ENCODE results near the gene ZNF280C.
"Not testable (repeated sequence)": the region's sequence is repeated elsewhere in the genome, so short reads cannot be mapped to it uniquely, and the experiment has no call there.

ZNF280C gene

DNA sequence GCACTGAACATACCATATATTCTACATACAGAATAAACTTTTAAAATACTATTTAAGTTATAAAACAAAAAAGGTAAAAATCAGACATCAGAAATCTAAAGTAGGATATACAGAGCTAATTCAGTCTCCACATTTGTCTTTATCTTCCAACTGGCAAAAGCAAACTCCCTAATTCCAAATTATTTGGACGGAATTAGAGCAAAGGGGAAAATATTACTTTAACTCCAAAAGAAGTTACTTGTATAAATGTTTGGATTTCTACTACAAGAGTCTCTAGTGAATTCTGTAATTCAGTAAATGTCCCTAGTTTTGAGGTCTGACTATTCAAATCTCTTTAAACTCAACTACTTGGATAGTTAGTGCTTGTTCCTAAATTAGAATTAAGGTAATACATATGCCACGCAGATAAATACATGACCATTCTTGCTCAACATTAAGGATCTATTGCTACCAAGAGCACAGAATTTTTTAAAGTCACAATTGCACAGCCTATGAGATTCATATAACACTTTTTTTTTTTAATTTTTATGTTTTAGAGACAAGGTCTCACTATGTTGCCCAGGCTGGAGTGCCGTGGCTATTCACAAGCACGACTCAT is 7.3 kb downstream of the ZNF280C start:
- no peak for DNase-seq

DNA sequence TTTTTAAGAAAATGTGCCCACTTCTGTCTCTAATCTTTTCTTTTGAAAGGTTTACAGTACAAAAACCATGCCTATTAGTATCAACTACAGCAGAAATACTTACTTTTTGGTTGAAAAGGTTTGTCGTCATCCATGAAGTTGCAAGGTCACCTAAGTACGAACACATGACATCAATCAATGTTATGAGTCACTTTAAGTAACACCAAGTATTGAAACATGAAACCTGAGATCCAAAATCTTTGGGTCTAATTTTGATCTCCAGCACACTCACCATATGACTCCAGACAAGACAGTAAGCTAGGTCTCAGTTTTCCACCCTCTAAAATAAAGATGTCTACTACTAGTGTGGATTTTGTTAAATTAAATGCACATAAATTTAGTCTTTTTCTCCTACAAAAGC is 8.4 kb downstream of the ZNF280C start:
- DNase-seq = no peak

DNA sequence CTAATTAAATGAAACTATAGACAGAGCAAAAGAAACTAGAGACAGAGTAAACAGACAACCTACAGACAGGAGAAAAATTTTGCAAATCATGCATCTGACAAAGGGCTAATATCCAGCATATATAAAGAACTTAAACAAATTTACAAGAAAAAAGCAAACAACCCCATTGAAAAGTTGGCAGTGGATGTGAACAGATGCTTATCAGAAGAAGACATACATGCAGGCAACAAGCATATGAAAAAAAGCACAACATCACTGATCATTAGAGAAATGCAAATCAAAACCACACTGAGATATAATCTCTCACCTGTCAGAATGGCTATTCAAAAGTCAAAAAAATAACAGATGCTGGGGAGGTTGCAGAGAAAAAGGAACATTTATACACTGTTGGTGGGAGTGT is 14.8 kb downstream of the ZNF280C start:
- DNase-seq = no peak

DNA sequence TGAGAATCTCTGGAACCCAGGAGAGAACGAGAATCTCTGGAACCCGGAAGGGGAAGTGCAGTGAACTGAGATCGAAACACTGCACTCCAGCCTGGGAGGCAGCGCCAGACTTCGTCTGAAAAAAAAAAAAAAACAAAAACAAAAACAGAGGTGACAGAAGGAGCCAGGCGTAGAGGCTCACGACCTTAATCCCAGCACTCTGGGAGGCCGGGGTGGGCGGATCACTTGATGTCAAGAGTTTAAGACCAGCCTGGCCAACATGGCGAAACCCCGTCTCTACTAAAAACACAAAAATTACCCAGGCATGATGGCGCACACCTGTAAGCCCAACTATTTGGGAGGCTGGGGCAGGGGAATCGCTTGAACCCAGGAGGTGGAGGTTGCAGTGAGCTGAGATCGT is 17.0 kb downstream of the ZNF280C start:
- DNase-seq = no peak

DNA sequence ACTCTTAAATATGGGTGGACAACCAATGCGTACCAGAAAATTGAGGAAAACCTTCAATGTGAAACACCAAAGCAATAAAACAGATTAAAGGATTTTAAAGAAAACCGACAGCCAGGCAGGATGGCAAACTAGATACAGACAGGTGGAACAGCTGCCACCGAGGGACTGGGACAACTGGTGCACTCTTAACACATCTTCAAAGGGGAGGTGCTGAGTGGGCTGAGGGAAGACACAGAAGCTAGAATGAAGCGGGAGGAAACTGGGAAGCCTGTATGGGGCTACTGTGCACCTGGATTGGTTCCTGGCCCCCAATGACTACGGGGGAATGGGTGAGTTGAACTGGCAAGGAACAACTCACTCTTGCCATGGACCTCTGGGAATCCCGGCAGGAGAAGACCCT is 20.7 kb downstream of the ZNF280C start:
- no peak for DNase-seq

DNA sequence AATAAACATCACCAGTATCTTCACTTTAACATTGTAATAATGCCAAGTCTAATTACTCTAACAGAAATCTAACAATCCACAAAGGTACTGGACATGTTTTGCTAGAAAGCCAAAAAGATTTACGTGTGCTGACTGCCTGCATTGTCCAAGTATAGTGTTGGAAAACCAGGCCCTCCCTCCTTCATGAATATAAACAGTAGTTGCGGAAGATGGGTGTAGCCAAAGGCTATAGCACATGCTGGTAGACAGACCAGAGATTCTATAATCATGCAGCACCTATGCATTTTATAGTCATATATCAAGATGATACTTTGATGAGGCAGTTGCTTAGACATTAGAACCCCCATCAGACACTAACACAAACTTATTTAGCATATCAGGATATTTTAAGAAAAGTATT is 22.6 kb downstream of the ZNF280C start:
- no peak for DNase-seq

DNA sequence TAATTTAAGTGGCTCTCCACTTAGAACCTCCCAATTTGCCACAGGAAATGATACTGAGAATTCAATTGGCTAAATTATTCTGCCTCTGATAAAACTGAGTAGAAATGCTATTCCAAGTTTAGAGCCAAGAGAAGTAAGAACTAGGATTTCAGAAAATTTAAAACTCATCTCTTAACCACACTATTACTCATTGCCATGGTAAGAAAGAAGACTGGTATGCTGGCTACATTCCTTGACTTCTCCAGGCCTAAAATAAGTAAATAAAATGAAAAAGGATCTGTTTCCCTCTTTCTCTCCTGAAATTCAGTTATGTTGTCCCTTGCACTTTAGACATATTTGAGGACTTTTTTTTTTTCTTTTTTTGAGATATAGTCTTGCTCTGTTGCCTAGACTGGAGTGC is 23.3 kb downstream of the ZNF280C start:
- DNase-seq = no peak

DNA sequence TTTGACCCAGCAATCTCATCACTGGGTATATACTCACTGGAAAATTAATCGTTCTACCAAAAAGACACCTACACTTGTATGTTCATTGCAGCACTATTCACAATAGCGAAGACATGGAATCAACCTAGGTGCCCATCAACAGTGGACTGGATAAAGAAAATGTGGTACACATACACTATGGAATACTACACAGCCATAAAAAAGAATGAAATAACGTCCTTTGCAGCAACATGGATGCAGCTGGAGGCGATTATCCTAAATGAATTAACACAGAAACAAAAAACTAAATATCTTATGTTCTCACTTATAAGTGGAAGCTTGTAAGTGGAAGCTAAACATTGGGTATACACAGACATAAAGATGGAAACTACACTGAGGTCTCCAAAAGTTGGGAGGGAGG is 37.5 kb downstream of the ZNF280C start:
- not testable (repeated sequence) for DNase-seq

DNA sequence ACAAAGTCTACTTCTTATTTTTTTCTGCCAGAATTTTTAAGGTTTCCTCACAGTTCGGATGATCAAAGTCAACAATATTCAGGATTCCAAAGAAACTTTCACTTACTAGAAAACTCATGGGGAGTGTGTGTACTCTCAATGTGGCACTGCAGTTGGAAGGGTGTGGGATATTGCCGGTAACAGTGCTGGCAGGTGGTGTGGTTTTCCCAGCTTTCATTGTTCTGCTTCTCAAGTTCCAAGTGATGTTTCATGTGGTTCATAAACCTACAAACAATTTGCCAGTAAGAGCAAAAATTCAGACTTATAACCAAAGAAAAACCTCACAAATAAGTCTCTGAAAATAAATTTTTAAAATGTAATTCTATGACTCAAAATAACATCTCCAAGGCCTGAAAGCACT is 39.8 kb downstream of the ZNF280C start:
- no peak for DNase-seq

DNA sequence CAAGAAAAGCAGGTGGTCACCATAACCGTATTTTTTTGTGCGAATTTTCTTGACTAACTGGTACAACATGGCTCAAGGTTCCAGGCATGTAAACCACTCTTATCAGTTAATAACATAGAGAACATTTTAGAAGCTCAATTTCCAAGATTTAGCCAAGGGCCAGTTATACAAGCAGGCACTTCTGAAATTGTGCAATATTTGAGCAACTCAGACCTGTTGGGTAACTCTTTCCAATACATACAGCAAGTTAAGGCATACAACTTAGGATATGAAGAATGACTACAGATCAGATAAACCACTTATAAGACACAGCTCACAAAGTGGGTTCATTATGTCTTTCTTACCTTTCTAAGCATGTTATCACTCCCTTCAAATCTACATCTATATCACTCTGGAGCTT is 43.9 kb downstream of the ZNF280C start:
- no peak for DNase-seq

DNA sequence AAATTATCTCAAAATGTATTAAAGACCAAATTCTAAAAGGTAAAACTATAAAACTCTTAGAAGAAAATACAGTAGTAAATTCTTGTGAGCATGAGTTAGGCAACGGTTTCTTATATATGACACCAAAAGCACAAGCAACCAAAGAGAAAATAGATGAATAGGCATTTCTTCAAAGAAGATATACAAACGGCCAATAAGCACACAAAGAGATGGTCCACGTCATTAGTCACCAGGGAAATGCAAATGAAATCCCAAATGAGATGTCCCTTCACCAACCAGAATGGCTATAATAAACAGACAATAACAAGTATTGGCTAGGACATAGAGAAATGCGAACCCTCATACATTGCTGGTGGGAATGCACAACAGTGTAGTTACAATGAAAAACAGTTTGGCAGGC is 52.4 kb downstream of the ZNF280C start:
- DNase-seq = no peak

DNA sequence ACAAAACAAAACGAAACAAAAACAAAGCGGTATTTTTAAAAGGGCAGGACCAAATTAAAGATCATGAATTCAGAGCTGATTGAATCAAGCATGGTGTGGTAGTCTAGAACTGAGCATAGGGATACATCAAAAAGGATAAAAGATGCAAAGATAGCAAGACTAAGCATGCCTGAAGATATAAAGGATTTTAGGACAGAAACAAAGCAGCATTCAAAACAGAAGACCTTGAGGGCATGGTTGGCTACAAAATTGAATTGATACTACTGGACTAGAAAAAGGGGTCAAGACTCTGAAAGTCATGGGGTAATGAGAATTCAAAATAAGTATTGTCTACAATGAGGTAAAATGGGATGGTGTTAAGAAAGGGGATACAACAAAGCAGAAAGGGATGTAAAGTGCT is 55.3 kb downstream of the ZNF280C start:
- no peak for DNase-seq

DNA sequence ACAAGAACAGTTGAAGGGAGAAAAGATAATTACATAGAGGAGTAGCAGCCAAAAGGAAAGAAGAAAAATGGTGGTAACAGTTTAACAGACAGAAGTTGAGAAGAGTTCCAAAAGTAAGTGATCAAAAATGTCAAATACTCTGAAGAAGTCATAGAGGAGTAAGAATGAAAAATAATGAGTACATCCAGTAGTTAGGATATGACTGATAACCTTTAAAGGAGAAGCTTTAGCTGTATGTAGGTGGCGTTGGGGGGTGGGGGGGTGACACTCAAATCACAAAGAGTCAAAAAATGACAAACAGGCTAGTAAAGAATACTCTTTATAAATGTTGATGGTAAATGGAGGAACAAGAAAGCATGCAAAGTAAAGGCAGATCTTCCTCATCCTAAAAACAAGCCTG is 56.3 kb downstream of the ZNF280C start:
- no peak for DNase-seq

DNA sequence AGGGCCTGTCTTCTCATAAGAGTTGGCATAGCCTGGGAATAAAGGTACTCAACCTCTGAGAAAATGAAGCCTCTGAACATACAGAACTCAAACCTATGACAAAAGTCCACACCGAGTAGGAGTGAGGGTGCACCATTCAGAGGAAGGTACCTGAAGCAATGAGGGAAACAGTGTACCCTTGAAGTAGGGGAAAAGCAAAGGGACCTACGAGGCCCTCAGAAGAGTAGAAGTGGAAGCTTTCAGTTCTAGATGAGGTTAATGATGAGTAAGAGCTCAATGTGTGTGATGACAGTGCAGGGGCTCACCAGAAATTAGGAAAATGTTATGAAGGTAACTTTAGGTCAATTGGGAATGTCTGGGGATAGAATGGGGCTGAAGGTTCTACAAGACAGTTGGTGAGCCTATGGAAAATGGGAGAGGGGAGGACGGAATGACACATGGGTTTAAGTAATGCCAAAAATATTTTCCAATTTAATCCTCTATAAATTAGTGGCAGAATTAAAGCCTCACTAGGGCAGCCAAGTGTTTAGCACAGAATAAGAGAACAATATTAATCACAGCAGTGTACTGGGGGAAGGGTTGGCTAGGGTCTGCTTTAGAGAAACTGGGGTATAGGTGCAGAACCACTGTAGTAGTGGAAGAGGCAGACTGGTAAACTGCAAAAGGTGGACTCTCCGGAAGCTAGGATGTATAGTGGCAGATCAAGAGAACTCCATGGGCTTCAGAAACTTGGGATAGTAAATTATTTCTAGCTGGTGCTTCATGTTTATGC is 57.1 kb downstream of the ZNF280C start:
- no peak for DNase-seq

DNA sequence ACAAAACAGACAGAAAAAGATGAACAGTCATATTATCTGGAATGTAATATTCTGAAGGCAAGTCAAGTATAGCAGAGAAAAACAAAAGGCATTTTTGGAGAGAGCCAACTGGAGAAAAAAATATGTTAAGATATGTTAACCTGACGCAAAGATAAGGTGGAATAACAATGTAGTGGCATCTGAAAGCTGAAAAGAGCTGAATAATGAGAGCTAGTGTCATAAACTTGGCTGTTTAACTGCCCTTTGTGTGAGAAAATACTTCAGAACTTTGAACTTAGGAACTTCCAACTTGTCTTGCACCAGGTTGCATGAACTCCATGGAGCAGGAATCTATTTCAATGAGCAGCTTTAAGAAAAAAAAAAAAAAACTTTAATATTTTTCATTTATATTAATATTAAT is 64.1 kb downstream of the ZNF280C start:
- no peak for DNase-seq

DNA sequence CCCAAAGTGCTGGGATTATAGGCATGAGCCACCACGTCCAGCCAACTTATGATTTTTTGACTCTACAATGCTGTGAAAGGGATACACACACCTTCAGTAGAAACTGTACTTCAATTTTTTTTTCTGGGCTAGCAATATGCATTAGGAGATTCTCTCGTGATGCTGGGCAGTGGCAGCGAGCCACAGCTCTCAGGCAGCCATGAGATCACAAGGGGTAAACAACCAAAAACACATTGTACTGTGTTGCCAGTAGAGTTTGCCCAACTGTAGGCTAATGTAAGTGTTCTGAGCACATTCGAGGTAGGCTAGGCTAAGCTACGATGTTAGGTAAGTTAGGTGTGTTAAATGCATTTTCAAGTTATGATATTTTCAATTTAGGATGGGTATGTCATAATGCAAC is 71.2 kb downstream of the ZNF280C start:
- no peak for DNase-seq

DNA sequence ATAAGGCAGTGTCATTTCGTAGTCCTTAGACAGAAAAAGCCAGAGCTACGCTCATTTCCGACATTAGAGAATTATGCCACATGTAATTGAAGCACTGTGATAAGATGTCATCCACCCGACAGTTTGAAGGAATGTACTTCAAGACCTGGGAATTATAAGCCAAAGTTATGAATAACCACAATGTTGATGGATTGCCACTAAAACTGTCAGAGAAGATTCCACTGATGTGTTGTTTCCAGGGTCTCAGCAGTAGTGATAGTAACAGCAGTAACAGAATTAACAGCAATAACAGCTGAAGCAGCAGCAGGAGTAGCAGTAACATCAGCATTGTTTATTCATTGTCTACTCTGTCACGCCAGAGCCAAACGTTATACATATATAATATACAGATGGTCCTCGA is 72.2 kb downstream of the ZNF280C start:
- no peak for DNase-seq

DNA sequence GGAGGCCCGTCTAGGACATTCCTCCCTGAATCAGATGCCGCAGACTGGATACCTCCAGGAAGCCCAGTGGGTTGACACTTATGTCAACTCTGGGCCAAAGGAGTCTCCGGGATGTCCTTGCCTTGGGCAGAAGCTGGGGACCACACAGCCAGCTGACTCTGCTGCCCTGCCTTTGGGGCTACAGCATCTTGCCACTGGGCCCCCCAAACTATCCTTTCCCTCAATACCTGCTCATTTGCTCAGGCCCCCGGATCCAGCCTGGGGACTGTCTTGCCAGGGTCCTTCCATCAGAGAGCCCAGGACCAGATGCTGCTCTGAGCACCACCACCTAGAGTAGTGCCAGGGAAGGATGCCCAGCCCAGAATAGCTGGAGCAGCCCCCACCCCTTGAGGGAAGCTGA is 77.9 kb downstream of the ZNF280C start:
- no peak for DNase-seq

DNA sequence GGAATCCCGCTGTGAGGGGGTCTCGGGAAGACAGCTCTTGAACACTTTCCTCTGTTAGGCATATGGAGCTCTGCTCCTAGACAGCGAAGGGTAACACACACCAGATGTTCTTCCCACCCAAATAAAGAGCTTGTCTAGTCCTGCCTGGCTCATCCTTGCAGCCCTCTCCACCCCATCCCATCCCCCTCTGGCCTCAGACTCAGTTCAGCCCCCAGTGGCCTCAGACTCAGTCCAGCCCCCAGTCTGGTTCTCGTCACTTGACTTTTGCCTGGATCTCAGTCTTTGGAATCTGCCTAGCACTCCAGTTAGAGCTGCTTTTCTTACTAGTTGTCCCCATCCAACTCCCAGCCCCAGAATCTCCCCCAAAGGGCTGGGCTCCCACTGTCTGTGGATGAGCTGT is 82.0 kb downstream of the ZNF280C start:
- DNase-seq = no peak

DNA sequence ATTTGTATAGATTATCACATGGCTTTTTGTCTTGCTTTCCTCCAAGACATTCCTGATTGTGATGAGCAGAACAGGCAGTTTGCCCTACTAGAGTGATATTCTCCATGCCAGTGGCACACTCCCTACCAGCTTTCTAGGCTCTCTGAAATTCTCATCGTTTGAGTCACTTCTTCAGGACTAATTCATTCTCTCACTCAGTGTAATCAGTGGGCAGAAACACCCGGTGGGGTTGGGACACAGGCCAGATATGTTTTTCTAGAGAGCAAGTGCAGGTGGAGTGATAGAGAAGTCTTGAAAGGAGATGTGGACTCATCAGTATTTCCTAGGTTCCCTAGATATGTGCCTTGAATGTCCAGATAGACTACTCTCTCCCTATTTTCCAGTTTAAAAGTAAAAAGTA is 83.8 kb downstream of the ZNF280C start:
- DNase-seq = no peak

DNA sequence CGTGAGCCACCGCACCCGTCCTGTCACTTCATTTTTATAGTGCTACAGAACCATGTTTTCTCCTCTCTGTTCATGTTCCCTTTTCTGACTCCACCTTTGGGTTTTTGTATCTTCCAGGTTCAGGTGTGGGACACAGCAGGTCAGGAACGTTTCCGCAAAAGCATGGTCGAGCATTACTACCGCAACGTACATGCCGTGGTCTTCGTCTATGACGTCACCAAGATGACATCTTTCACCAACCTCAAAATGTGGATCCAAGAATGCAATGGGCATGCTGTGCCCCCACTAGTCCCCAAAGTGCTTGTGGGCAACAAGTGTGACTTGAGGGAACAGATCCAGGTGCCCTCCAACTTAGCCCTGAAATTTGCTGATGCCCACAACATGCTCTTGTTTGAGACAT is 84.5 kb downstream of the ZNF280C start:
- no peak for DNase-seq

DNA sequence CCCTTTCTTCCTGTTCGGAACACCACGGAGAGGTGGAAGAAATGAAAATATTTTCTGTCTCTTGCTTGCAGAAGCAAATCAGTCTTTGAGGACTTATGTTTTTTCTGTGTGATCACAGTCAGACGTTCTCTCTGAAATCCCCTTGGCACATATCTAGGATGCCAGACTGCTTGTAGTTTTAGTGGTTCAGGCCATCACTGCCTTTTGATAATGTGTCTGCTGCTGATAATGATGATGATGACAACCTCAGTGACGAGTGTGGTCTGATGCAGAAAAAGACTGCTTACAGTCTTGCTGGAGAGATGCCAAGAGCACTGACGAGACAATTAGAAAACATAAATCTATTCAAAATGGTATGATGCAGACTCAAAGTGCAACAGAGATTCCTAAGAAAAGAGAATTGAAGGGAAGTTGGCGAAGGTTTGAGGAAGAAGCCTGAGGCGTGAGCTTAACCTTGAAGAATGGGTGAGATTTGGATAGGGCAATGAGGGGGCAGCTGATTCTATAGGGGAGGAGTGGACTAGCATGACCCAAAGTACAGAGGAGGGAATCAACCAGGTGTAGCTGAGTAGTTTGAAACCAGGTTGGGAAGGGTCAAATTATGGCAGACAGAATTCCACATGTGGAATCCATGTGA is 89.0 kb downstream of the ZNF280C start:
- no peak for DNase-seq

DNA sequence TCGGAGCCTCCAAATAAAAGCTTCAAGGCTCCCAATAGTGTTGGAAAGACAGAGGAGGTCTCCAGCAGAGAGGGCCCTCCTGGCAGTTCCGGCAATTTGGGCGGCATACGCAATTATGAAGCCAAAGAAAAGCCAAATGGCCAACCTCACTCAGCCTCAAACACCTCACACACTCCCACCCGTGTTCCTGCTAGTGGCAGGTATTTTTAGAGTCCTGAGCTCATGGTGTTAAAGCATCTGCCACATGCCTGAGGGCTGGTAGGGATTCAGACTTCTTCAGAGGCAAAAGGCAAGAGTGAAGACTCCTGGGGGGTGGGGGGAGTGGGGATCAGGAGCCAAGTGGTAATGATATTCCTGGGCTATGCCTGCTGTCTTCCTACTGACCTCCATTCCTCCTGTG is 89.5 kb downstream of the ZNF280C start:
- DNase-seq = no peak

DNA sequence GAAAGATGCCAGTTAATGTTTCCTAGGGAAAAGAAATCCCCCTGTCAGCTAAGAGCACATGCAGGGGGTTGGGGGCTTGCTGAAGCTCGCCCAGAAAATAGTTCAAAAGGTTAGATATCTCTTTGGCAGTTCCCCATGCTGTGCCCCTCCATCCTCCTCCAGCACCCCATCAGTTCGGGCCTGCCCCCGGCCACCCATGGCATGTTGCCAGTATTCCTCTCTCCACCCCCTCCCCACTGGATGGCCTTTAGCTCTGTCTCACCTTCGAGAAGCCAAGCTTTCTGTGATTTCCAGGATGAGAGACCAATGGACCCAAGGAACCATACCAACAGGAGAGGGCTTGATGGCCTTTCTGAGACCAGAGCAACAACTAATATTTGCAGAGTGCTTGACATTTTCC is 91.8 kb downstream of the ZNF280C start:
- DNase-seq = no peak

DNA sequence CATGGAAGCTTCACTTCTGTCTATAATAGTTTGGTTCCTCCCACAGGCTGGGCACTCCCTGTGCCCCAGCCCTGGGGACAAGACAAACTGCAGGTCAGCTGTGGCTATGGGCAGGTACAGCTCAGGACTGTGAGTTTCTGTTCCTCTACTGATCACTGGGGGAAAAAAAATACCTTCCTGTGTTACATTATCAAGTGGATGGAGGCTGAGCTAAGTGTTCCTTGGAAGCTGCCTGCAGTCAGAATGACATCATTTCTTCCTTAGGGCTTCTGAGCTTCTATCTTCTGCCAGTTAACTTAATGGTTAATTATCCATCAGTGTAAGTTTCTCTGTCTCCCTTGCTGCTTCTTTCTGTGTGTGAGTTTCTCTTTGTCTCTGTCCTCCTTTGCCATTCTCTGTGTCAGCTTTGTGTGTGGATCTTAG is 92.3 kb downstream of the ZNF280C start:
- DNase-seq = no peak
